HepG2 (cell line): Measurements from ENCODE around the gene LDB3. TPM values are rescaled to one million over a fixed set of nuclear protein-coding genes. Genes with fewer than 3 reads are reported as not detected.

Source experiments
- ATAC-seq: fragments of 200-7000 bp; cut with Tn5 transposase; 3 replicates; pipeline ENCODE4 v1.9.1; 2020; ENCODE audit warnings: mild to moderate bottlenecking, moderate library complexity
- BruUV-seq: library from RNA; stranded (reverse); fragments of 400-500 nt; replicated peaks from 2 replicates; lab custom pipeline; 2021; lab: Mats Ljungman, UMichigan
- CTCF ChIA-PET: fragments of 300-600 bp; formaldehyde crosslinking; extraction: SDS; loops from one replicate; lab custom pipeline; 2021; ENCODE audit warnings: low total read pairs, inconsistent platforms, low intra/inter-chr PET ratio; lab: Yijun Ruan, JAX
- POLR2A ChIA-PET: fragments of 350-600 bp; sonication (Branson Sonifier 250); formaldehyde crosslinking; loops from one replicate; lab custom pipeline; 2020; ENCODE audit warnings: antibody characterized with exemption, inconsistent platforms; lab: Yijun Ruan, JAX
- DNase-seq: peaks from one replicate; pipeline ENCODE4 v3.0.0-alpha.2; 2015; ENCODE audit warnings: low spot score
- FAIRE-seq: peaks from 3 replicates; lab custom pipeline; 2011; peaks lifted over from hg19 to GRCh38; lab: Jason Lieb, UNC
- H2AFZ ChIP-seq: one replicate; pipeline ENCODE4 v1.6.1; 2011; ENCODE audit warnings: low read length, inconsistent platforms
- H3K27ac ChIP-seq: fragments of 300-600 bp; 3 replicates; pipeline ENCODE4 v1.8.0; 2011; ENCODE audit warnings: mixed run types, mild to moderate bottlenecking, mixed read lengths, low read length, inconsistent platforms; ENCODE audit not compliant: insufficient read depth; ENCODE audit errors: extremely low read length
- H3K27me3 ChIP-seq, 2 experiments: fragments of 200-600 bp in 1 of 2; 2 replicates in 1 of 2; 3 replicates in 1 of 2; pipeline versions ENCODE4 v1.6.0 to v1.8.0; 2011; ENCODE audit warnings: low read length in 2 of 2, mild to moderate bottlenecking in 2 of 2, moderate library complexity in 2 of 2, inconsistent platforms in 1 of 2; ENCODE audit not compliant: insufficient read depth in 2 of 2, control insufficient read depth in 1 of 2
- H3K36me3 ChIP-seq, 2 experiments: fragments of 200-600 bp in 1 of 2; replicated peaks in 1 of 2; 2 replicates in 1 of 2; 3 replicates in 1 of 2; pipeline versions ENCODE4 v1.5.1 to v1.8.0; 2011; ENCODE audit warnings: low read length in 2 of 2, inconsistent platforms in 1 of 2; ENCODE audit not compliant: insufficient read depth in 2 of 2, control insufficient read depth in 1 of 2
- H3K4me1 ChIP-seq: 2 replicates; pipeline ENCODE4 v1.5.1; 2012; ENCODE audit warnings: low read length, inconsistent platforms; ENCODE audit not compliant: insufficient read depth
- H3K4me2 ChIP-seq: 2 replicates; pipeline ENCODE4 v1.6.0; 2011; ENCODE audit warnings: low read depth, low read length, inconsistent platforms
- H3K4me3 ChIP-seq, 3 experiments: fragments of 200-600 bp in 1 of 3; sonication (generic), shearing (Covaris generic) in 1 of 3; replicated peaks in 1 of 3; 2 replicates each; pipeline ENCODE4 v1.5.1; 2011 to 2016; ENCODE audit warnings: low read length in 3 of 3, inconsistent platforms in 2 of 3, low read depth in 2 of 3, mild to moderate bottlenecking in 2 of 3, control low read depth in 1 of 3, mixed read lengths in 1 of 3; ENCODE audit not compliant: insufficient read depth in 1 of 3
- H3K79me2 ChIP-seq: one replicate; pipeline ENCODE4 v1.6.1; 2011; ENCODE audit warnings: low read length, inconsistent platforms; ENCODE audit not compliant: insufficient read depth
- H3K9ac ChIP-seq: 2 replicates; pipeline ENCODE4 v1.6.0; 2011; ENCODE audit warnings: mild to moderate bottlenecking, low read depth, low read length, inconsistent platforms; ENCODE audit not compliant: insufficient read depth
- H3K9me3 ChIP-seq: 2 replicates; pipeline ENCODE4 v1.5.1; 2012; ENCODE audit warnings: mild to moderate bottlenecking, low read length
- H4K20me1 ChIP-seq: 2 replicates; pipeline ENCODE4 v1.6.0; 2011; ENCODE audit warnings: inconsistent platforms, mild to moderate bottlenecking, low read length, moderate library complexity; ENCODE audit not compliant: insufficient read depth
- HDAC1 ChIP-seq: sonication (generic); formaldehyde crosslinking; IDR thresholded peaks from 2 replicates; pipeline ENCODE4 v1.5.1; 2020; ENCODE audit warnings: mild to moderate bottlenecking, missing genetic modification reagents
- HMG20A ChIP-seq: IDR thresholded peaks from 2 replicates; pipeline ENCODE4 v1.6.1; 2016; ENCODE audit warnings: borderline replicate concordance
- IRF9 ChIP-seq: sonication (generic); formaldehyde crosslinking; IDR thresholded peaks from 2 replicates; pipeline ENCODE4 v1.8.0; 2022; ENCODE audit warnings: missing genetic modification reagents, mild to moderate bottlenecking, borderline replicate concordance
- REPIN1 ChIP-seq: sonication (generic); formaldehyde crosslinking; IDR thresholded peaks from 2 replicates; pipeline ENCODE4 v1.8.0; 2022; ENCODE audit warnings: missing genetic modification reagents, low read depth, mild to moderate bottlenecking, borderline replicate concordance
- RFXANK ChIP-seq: IDR thresholded peaks from 2 replicates; pipeline ENCODE4 v1.6.1; 2016
- ZBTB20 ChIP-seq: sonication (generic); formaldehyde crosslinking; IDR thresholded peaks from 2 replicates; pipeline ENCODE4 v1.8.1; 2023; ENCODE audit warnings: missing genetic modification reagents, low read depth, mild to moderate bottlenecking, borderline replicate concordance
- ZNF20 ChIP-seq: sonication (generic); formaldehyde crosslinking; IDR thresholded peaks from 2 replicates; pipeline ENCODE4 v1.4.0; 2020; ENCODE audit warnings: mild to moderate bottlenecking, moderate library complexity, missing genetic modification reagents
- ZNF234 ChIP-seq: sonication (generic); formaldehyde crosslinking; conservative IDR thresholded peaks from 2 replicates; pipeline ENCODE4 v1.5.1; 2020; ENCODE audit warnings: mild to moderate bottlenecking, missing genetic modification reagents
- ZNF549 ChIP-seq: sonication (generic); formaldehyde crosslinking; IDR thresholded peaks from 2 replicates; pipeline ENCODE4 v1.5.0; 2020; ENCODE audit warnings: missing genetic modification reagents
- ZNF670 ChIP-seq: sonication (generic); formaldehyde crosslinking; IDR thresholded peaks from 2 replicates; pipeline ENCODE4 v1.8.0; 2022; ENCODE audit warnings: mild to moderate bottlenecking, missing genetic modification reagents, borderline replicate concordance
- ZNF777 ChIP-seq: sonication (generic); formaldehyde crosslinking; IDR thresholded peaks from 2 replicates; pipeline ENCODE4 v1.4.0; 2020; ENCODE audit warnings: missing genetic modification reagents
- WGBS: methylation state at CpG from one replicate; pipeline ENCODE4 v1.1.6; 2017; ENCODE audit warnings: low lambda C conversion rate; 5-methylcytosine and 5-hydroxymethylcytosine counted together
- in situ Hi-C: cut with HindIII; loops from 2 replicates; pipeline ENCODE4 v1.10.0; 2017; ENCODE audit warnings: low pct_unique_long_range_greater_than_20kb; ENCODE audit not compliant: extremely low pct_ligation_motif_present
- intact Hi-C: fragments of 100-400 bp; cut with micrococcal nuclease; formaldehyde crosslinking; loops from one replicate; pipeline ENCODE4 v1.10.0; 2022; ENCODE audit not compliant: unreplicated experiment
- polyA plus RNA-seq, 8 experiments: library from polyadenylated mRNA; depleted of rRNA in 3 of 8; stranded (reverse) in 7 of 8; unstranded in 1 of 8; fragments of >200 nt; fragmentation: Illumina TruSeq in 4 of 8; extraction: Trizol in 4 of 8; gene quantifications; 2 replicates each; pipeline versions ENCODE4 v1.2.1 to v1.2.3, GENCODE V29; 2011 to 2016; ENCODE audit warnings: low read depth in 4 of 8, missing spikeins in 1 of 8, mixed read lengths in 1 of 8; ENCODE audit not compliant: insufficient read depth in 1 of 8
- total RNA-seq, 5 experiments: library from RNA; depleted of rRNA; stranded (reverse); fragments of >200 nt; fragmentation: Illumina TruSeq; extraction: Trizol; gene quantifications; 2 replicates each; pipeline ENCODE4 v1.2.3, GENCODE V29; 2016; ENCODE audit warnings: low read depth in 1 of 5
- TF ChIP-seq, protein P1 (sequence below): sonication (generic); formaldehyde crosslinking; IDR thresholded peaks from 2 replicates; pipeline ENCODE4 v1.8.0; 2022; ENCODE audit warnings: mild to moderate bottlenecking, missing genetic modification reagents; ENCODE audit not compliant: insufficient replicate concordance
- TF ChIP-seq, protein P2 (sequence below): sonication (generic); formaldehyde crosslinking; IDR thresholded peaks from 2 replicates; pipeline ENCODE4 v1.8.1; 2023; ENCODE audit warnings: mild to moderate bottlenecking, moderate library complexity, missing genetic modification reagents
- TF ChIP-seq, protein P3 (sequence below): sonication (generic); formaldehyde crosslinking; IDR thresholded peaks from 2 replicates; pipeline ENCODE4 v1.9.0; 2021; ENCODE audit warnings: missing genetic modification reagents, borderline replicate concordance
- TF ChIP-seq, protein P4 (sequence below): sonication (generic); formaldehyde crosslinking; IDR thresholded peaks from 2 replicates; pipeline ENCODE4 v1.4.0; 2020; ENCODE audit warnings: mild to moderate bottlenecking, missing genetic modification reagents

The LDB3 gene
- total and polyA plus RNA-seq, 2 of the 13 experiments (the other 11 are each of a cell fraction or from before 2014, with no cell fraction given): not detected

- DNase-seq (no peak), ATAC-seq (no peak), FAIRE-seq (no peak)
- H3K9me3 ChIP-seq: no peaks in the 10 kb centered on the region
- no peak overlapping the region for H3K27ac ChIP-seq
- no peaks in the 10 kb centered on the region for H3K79me2 ChIP-seq
- no peaks in the 10 kb centered on the region; the same call in 1 of the 2 replicates for H4K20me1 ChIP-seq
- TF ChIP-seq ZNF777 (CRISPR knock-in tag) (no peak), ZBTB20 (no peak), ZNF20 (CRISPR knock-in tag) (no peak), ZNF670 (no peak), RFXANK (CRISPR knock-in tag) (no peak), REPIN1 (CRISPR knock-in tag) (no peak), ZNF234 (no peak), HMG20A (no peak), IRF9 (CRISPR knock-in tag) (no peak), HDAC1 (CRISPR knock-in tag) (no peak), ZNF549 (CRISPR knock-in tag) (no peak)
- TF ChIP-seq, protein P1, sequence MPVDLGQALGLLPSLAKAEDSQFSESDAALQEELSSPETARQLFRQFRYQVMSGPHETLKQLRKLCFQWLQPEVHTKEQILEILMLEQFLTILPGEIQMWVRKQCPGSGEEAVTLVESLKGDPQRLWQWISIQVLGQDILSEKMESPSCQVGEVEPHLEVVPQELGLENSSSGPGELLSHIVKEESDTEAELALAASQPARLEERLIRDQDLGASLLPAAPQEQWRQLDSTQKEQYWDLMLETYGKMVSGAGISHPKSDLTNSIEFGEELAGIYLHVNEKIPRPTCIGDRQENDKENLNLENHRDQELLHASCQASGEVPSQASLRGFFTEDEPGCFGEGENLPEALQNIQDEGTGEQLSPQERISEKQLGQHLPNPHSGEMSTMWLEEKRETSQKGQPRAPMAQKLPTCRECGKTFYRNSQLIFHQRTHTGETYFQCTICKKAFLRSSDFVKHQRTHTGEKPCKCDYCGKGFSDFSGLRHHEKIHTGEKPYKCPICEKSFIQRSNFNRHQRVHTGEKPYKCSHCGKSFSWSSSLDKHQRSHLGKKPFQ (CRISPR knock-in tag): no peak
- TF ChIP-seq, protein P2, sequence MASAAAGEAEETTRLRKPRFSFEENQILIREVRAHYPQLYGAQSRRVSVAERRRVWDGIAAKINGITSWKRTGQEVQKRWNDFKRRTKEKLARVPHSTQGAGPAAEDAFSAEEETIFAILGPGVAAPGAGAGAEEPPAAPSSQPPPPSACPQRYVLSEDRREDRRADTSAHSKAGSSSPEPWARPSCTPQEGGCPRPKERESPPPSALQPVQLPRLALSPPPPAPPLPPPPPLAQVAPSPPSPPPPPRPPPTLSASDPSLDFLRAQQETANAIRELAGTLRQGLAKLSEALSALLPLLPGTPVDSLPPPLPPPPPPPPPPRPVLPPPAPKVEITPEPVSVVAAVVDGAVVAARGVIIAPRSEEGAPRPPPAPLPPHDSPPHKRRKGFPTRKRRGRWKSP (CRISPR knock-in tag): no peak
- TF ChIP-seq, protein P3, sequence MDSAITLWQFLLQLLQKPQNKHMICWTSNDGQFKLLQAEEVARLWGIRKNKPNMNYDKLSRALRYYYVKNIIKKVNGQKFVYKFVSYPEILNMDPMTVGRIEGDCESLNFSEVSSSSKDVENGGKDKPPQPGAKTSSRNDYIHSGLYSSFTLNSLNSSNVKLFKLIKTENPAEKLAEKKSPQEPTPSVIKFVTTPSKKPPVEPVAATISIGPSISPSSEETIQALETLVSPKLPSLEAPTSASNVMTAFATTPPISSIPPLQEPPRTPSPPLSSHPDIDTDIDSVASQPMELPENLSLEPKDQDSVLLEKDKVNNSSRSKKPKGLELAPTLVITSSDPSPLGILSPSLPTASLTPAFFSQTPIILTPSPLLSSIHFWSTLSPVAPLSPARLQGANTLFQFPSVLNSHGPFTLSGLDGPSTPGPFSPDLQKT (CRISPR knock-in tag): no peak
- TF ChIP-seq, protein P4, sequence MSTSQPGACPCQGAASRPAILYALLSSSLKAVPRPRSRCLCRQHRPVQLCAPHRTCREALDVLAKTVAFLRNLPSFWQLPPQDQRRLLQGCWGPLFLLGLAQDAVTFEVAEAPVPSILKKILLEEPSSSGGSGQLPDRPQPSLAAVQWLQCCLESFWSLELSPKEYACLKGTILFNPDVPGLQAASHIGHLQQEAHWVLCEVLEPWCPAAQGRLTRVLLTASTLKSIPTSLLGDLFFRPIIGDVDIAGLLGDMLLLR: no peak
- H3K36me3 ChIP-seq: no peaks in the 10 kb centered on the region
- H3K9ac ChIP-seq: no peak overlapping the region
- BruUV-seq: no TSS peak
- 26% methylated on average over 6 of the region's 8 CpGs for WGBS
- no peaks in the 10 kb centered on the region for H3K4me1 ChIP-seq
- H3K4me3 ChIP-seq: no peak overlapping the region
- in situ Hi-C loops: no loop called here
- intact Hi-C loops: no loop called here
- peaks cover 9 to 76% of the 10 kb centered on the region in 2 experiments; a peak in 4 of 5 replicates for H3K27me3 ChIP-seq
- ChIA-PET CTCF (no interaction called here), POLR2A (no interaction called here)
- no peak overlapping the region for H3K4me2 ChIP-seq
- H2AFZ ChIP-seq: no peak overlapping the region
Measured at GRCh38 chr10:86670290-86670811, 2.0 kb downstream of the LDB3 start.
